HG03575 (cell line): ENCODE results near the gene HAND1.
A peak's percentile ranks its signal among the peaks of the same experiment; 100 is the strongest.

Experiments
- ATAC-seq: cut with Tn5 transposase; IDR thresholded peaks from one replicate; pipeline ENCODE4 v1.9.1; 2021; ENCODE audit not compliant: unreplicated experiment, insufficient number of reproducible peaks, low FRiP score; ENCODE audit errors: extremely low read depth

HAND1 gene

DNA sequence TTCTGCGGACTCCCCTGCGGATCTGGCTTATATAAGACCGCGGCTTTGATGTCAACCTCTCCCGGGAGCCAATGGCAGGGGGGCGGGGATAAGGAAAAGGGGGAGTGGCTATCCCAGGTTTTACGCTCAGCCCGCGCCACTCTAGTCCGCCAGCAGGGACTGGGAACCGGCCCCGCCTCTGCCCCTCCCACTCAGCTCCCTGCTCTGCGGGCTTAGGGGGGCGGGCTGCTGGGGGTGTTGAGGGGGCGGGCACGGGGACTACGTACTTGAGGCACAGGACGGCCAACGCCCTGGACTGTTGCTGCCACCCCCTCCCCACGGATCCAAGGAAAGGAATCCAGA lies at the start of gene HAND1:
TSS of gene HAND1 (minus strand) at position 4 of the 342 bp plus-strand sequence. CDS start 219 bp downstream, outside the sequence.
- ATAC-seq = no peak

DNA sequence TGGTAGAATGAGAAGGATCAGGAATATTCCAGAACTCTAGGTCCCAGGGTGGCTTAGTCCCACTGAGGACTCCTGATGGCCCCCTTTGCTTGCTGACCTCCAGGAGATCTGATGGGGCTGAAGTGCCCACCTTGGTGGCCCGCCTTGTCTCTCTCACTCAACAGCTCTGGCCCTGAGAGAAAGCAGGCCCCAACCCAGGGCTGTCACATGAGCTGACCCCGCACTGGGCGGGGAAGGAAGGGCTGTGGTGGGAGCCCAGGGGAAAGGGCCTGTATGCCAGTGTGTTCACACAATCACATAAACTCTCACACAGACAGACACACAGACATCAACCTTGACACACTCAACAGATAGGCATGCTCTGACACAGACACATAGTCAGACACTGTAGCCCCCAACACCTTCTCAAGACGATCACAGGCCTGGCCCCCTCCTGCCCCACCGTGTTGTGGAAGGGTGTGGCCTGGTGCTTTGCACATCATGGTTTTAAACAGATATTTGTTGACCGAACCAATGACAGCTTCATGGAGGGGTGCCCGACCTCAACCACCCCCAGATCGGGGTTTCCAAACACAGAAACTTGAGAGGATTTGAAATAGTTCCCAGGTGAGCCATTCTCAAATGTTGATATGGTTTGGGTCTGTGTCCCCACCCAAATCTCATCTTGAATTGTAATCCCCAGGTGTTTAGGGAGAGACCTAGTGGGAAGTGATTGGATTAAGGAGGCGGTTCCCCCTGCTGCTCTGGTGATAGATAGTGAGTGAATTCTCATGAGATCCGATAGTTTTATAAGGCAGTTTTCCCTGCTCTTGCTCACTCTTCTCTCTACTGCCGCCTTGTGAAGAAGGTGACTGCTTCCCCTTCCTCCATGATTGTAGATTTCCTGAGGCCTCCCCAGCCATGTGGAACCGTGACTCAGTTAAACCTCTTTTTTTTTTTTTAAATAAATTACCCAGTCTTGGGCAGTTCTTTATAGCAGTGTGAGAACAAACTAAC lies 48.5 kb upstream of the HAND1 start:
- ATAC-seq = no peak

DNA sequence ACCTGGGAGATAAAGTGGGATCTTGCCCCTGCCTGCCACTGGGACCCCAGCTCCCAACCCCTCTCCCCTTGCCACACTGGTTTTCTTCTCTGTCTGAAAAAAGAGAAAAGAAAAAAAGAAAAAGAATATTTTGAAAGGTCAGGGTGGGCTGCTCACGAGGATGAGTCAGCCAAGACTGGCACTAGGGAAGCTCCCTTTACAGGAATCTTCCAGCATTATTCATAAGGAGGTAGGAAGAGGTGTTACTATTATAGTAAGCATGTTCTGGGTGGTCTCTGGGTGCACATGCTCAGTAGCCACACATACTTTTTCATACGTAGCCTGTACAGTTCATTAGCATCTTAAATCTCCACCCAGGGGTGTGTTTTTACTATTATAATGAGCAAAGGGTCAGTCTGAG lies 46.8 kb upstream of the HAND1 start:
- no peak for ATAC-seq

DNA sequence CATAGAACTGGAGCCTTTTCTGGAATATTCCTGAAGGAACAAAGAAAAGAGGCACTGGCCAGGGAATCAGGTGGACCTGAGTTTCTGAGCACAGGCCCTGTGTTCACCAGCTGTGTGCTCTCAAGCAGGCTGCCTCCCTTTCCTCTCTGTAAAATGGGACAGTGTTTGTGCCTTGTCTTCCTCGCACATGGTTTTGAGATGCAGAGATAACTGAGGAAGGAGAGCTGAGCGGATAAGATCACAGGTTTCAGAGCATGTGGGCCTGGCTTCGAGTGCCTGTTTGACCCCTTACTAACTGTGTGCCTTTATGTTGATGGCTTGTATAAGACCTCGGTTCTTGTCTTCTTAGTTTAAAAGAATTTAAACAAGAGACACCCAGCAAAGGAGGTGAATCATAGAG lies 46.2 kb upstream of the HAND1 start:
- ATAC-seq = no peak

DNA sequence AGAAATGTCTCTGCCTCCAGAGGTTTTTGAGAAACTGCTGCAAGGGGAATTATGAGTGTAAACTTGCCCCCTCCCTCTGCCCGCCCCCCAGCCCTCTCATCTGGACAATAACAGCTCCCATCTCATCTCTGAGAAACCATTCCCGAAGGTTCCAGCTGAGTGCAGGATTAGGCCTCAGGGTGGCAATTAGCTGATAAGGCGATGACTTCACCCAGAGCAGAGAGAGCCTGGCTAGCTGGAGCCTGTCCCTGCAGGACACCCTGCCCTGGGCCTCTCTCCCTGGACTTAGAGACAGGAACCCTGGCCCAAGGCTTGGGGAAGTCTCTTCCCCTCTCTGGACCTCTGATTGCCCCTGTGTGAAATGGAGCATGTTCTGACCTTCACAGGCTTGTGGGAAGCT lies 45.7 kb upstream of the HAND1 start:
- ATAC-seq = no peak

DNA sequence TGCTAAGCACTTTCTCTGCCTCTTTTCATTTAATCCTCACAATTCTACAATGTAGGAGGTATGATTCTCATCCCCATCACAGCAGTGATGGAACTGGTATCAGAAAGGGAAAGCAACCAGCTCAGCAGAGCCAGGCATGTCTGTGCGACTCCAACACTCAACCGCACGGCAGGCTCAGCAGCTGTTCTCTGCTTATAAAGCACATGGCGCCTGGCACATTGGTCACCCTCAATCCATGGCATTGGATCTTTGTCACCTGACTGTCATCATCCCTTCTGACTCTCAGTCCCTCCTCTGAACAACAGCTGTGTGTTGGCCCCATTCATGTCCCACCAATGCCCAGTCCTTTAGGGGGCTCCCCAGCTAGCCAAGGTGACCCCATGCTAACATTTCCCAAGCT lies 45.1 kb upstream of the HAND1 start:
- no peak for ATAC-seq

DNA sequence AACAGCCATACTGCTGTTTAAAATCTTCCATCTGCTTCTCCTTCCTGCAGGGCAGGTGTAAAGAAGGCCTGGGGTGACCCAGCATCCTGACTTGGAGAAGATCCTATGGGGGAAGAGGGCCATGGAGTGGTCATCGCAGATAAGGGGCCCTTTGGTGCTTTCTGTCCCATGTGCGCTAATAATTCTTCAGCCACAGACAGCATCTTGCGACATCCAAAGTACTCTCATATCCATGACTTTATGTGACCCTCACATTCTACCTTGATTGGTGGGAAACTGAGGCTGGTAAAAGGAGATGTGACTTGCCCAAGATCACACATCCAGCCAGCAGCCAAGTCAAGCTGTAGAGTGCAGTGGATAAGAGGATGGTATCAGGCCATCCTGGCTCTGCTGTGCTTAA lies 44.3 kb upstream of the HAND1 start:
- no peak for ATAC-seq

DNA sequence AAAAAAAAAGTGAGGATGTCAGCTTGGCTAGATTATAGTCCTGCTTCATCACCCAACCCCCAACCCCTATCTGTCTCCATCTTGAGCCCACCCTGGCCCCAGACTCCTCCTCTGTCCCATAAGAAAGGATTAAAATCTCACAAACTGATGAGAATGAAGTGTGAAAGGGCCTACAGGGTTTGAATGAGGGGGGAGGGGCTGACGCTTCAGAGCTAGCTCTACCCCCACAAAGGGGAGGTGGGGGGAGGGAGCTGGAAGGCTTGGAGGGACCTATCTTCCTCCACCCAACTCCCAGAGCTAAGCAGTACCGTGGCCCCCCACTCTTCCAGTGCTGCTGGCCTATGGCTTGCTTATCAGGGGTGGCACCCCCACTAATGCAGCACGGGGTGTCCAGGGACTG lies 43.7 kb upstream of the HAND1 start:
- ATAC-seq = no peak

DNA sequence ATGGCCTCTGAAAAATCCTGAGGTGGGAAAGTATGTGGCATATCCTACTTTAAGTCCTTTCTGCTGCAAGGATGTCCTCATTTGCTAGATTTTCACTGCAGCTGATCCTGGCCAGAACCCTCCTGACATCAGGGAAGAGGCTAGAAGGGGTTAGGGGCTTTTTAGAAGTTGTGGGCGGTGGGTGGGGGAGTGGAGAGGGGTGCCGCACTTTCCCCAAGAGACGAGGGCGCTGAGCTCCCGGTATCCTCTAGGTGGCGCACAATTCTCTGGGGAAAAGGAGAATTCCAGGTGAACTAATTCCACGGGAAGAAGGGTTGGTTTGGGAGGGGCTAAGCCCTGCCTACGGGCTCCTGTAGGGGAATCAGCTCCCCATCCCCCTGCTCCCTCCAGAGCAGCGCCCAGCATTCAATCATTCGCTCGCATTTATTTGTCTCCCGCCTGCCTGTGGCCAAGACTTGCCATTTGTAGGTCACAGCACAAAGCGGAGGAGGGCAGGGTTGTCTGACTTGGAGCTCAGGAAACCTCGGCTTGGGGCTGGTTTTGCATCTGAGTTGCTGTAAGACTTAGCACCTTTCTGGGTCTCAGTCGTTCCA lies 42.9 kb upstream of the HAND1 start:
- ATAC-seq = no peak

DNA sequence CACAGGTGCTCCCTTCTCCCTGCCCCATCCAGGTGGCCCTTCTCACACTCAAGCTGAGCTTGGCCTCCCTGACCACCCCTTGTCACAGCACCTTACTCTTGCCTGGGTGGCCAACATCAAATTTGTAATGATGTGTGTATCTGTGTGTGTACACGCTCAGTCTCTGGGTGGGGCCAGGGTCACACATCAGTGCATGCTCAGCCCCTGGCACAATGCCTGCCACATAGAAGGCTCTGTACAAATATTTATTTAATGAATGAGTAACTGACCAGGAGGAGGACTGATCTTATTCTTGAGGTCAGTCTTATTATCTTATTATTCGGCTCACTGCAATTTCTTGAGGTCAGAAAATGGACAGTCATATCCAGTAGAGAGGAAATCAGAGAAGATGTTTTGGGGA lies 41.3 kb upstream of the HAND1 start:
- no peak for ATAC-seq

DNA sequence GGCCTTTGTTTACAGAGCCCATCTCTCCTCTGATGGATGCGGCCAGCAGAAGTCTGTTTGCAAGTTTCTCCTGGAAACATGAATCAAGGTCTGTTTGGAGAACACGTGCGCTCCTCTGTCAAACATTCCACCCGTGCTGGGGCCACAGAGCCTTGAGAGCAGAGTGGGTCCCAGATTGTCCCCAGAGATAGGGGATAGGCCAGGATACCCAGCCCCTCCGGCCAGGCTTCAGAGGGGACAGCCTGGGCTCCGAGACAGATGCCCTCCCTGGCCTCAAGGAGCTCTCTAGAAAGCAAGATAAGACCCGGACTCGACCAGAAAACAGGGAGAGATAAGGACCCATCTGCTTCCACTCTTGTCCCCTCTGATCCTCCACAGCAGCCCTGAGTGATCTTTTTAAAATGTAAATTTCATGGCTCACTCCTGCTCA lies 40.4 kb upstream of the HAND1 start:
- ATAC-seq = no peak

DNA sequence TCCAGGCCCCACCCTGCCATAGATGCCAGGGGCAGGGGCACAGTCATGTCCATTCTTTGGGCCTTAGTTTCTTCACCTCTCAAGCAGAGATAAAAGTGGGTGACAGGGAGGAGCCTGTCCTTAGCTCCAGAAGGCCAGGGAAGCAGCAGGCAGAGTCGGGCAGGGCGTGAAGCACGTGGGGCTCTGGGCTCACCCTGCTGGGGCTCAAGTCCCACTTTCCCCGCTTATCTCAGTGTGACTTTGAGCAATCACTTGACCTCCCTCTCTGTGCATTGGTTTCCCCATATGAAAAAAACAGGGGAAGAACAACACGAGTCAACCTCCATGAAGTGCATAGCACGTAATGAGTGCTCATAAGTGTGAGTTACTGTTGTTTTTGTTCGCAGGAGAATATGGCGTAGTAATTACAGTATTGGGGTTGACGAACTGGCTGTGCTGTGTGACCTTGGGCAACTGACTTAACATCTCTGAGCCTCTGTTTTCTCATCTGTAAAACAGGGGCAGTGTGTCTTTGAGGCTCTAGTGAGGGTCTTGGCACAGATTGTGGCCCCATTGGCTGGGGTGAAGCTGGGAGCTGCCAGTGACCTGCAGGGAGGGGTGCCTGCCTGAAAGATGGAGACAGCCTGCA lies 39.9 kb upstream of the HAND1 start:
- ATAC-seq = no peak

DNA sequence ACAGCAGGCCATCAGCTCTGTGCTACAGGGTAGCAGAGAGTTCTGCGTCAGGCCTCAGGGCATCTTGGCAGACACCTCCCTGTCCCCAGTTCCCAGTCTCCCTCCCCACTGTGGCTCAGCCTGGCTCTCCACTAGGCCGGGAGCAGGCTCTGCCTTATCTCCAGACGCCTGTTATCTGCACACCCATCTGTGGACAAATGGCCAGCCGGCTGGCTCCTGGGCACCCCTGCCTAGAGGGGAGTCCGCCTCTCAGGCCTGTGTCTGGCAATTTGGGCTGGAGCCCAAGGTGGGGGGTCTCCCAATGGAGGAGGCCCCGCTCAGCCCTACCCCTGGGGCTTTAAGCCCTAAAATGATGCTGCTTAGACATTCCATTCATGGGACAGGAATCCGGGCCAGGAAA lies 39.2 kb upstream of the HAND1 start:
- no peak for ATAC-seq

DNA sequence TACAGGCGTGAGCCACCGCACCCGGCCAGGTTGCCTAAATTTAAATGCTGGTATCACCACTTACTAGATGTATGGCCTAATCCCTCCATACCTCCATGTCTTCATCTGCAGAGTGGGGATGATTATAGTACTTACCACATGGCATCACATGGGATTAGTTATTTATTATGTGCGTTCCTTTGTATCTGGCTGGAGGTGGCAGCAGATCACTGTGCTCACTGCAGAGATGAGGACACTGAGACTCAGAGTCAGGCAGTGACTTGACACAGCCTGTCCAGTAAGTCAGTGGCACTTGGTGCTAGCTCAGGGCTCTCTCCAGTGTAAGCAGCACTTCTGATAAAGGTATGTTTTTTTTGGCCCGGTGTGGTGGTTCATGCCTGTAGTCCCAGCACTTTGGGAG lies 38.4 kb upstream of the HAND1 start:
- ATAC-seq = no peak

DNA sequence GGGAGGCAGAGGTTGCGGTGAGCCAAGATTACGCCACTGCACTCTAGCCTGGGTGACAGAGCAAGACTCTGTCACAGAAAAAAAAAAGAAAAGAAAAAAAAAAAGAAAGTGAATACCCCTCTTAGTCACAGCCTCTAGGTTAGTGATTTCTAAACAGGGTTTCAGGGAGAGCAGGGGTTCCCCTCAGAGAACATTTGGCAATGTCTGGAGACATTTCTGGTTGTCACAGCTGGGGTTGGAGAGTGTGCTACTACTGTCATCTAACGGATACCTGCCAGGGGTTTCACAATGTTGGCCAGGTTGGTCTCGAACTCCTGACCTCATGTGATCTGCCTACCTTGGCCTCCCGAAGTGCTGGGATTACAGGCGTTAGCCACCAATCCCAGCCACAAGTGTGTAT lies 37.5 kb upstream of the HAND1 start:
- ATAC-seq = peak; percentile 68

DNA sequence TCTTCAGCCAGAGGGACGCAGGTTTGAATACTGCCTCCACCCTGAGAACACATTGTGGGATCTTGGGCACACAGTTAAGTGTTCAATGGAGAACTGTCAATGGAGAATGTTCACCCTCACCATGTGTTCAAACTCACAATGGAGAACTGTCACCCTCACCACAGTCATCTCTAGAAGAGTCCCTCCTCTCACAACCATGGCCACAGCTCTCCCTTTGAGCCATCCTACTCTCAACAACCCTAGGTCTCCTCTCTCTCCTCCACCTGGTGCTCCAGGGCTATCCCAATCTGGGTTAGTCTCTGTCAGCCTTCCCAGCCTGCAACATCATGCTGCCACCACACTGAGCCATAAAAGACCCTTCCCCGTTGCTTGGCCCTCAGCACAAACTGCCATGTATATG lies 36.3 kb upstream of the HAND1 start:
- ATAC-seq = no peak

DNA sequence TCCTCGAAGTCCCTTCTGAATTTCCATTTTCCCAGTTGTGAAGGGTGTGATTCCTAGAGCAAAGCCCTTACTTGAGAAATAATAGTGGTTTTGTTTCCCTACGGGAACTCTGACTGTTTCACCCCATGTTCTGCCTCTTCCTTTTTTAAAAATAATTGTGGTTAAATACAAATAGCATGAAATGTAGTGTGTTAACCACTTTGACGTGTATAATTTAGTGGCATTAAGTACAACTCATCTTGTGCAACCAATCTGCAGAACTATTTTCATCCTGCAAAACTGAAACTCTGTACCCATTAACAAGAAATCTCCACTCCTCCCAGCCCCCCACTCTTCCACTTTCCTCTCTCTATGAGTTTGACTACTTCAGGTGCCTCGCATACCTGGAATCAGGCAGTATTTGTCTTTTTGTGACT lies 35.6 kb upstream of the HAND1 start:
- no peak for ATAC-seq

DNA sequence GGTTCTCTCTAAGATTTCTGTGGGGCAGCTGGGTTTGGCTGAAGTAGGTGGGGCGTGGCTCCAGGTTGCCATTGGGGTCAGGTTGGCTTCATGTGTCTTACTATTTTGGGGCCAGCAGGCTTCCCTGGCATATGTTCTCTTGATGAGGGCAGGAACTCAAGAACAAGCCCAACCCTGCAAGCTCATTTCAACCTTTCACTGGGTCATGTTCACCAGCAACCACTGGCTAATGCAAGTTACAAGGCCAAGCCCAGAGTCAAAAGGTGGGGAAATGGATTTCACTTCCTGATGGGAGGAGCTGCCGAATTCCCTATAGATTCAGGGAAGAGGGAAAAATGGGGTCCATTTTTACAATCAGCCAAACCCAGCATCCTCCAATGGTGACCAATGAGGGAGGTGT lies 34.0 kb upstream of the HAND1 start:
- no peak for ATAC-seq

DNA sequence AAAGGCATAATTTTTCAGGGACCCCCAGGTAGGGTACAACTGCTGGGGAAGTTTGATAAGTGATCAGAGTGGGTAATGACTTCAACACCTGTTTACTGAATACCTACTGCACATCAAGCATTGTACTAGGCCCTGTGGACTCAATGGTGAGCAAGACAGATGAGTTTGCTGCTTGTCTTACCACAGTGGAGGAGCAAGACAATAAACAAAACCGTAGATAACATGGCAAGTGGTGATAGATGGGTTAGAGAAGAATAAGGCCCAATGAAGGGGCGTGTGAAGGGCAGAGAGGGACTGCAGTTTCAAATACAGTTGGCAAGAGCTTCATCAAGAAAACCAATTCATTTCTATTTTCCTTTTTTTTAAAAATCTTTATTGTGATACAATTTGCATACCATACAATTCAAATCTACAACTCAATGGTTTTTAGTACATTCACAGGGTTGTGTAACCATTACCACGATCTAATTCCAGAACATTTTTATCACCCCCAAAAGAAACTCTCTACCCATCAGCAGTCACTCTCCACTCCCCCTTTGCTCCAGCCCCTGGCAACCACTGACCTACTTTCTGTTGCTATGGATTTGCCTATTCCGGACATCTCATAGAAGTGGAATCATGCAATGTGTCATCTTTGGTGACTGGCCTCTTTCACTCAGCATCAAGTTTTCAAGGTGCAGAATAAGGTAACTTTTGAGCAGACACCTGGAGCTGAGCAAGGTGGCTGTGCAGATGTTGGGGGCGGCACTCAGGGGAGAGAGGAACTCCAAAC lies 31.9 kb upstream of the HAND1 start:
- ATAC-seq = no peak
